Loucy (cell line): Measurements from ENCODE around the gene IL15RA.

Experiments
- H2AFZ ChIP-seq: fragments of 200-600 bp; sonication (generic); 2 replicates; pipeline ENCODE4 v1.6.0; 2016; ENCODE audit warnings: antibody characterized with exemption, mild to moderate bottlenecking, low read length, moderate library complexity
- H3F3A ChIP-seq: fragments of 200-600 bp; 2 replicates; pipeline ENCODE4 v1.6.0; 2016; ENCODE audit warnings: antibody characterized with exemption, low read depth, mild to moderate bottlenecking
- H3K27me3 ChIP-seq: fragments of 200-600 bp; sonication (generic); 2 replicates; pipeline ENCODE4 v1.6.1; 2014; ENCODE audit warnings: low read length, mild to moderate bottlenecking; ENCODE audit not compliant: insufficient read depth, poor library complexity, severe bottlenecking
- H3K36me3 ChIP-seq: fragments of 200-600 bp; sonication (generic); 2 replicates; pipeline ENCODE4 v1.6.1; 2016; ENCODE audit warnings: low read length; ENCODE audit not compliant: insufficient read depth
- H3K4me1 ChIP-seq: fragments of 200-600 bp; sonication (generic); 2 replicates; pipeline ENCODE4 v1.5.1; 2014; ENCODE audit warnings: low read length, mild to moderate bottlenecking; ENCODE audit not compliant: insufficient read depth, poor library complexity, severe bottlenecking
- H3K4me2 ChIP-seq: fragments of 200-600 bp; sonication (generic); 2 replicates; pipeline ENCODE4 v1.6.0; 2014; ENCODE audit warnings: antibody characterized with exemption, low read length, low read depth, mild to moderate bottlenecking; ENCODE audit not compliant: poor library complexity, severe bottlenecking
- H3K4me3 ChIP-seq: fragments of 200-600 bp; sonication (generic); 2 replicates; pipeline ENCODE4 v1.5.1; 2014; ENCODE audit warnings: low read length, mild to moderate bottlenecking, mixed read lengths; ENCODE audit not compliant: poor library complexity, severe bottlenecking
- H3K79me2 ChIP-seq: fragments of 200-600 bp; sonication (generic); 2 replicates; pipeline ENCODE4 v1.6.1; 2014; ENCODE audit warnings: low read length; ENCODE audit not compliant: insufficient read depth
- H3K9ac ChIP-seq: fragments of 200-600 bp; sonication (generic); 2 replicates; pipeline ENCODE4 v1.6.0; 2014; ENCODE audit warnings: mild to moderate bottlenecking, low read depth, low read length, moderate library complexity; ENCODE audit not compliant: poor library complexity, severe bottlenecking
- H3K9me2 ChIP-seq: fragments of 200-600 bp; sonication (generic); replicated peaks from 2 replicates; pipeline ENCODE4 v1.6.1; 2016; ENCODE audit warnings: low read depth, low read length, mixed read lengths
- H3K9me3 ChIP-seq: fragments of 200-600 bp; sonication (generic); 2 replicates; pipeline ENCODE4 v1.6.1; 2014; ENCODE audit warnings: mild to moderate bottlenecking, antibody characterized with exemption, low read length, low read depth; ENCODE audit not compliant: insufficient read depth
- H4K20me1 ChIP-seq: fragments of 200-600 bp; sonication (generic); 2 replicates; pipeline ENCODE4 v1.6.0; 2014; ENCODE audit warnings: antibody characterized with exemption, low read length, mild to moderate bottlenecking; ENCODE audit not compliant: insufficient read depth, poor library complexity, severe bottlenecking
- CTCF ChIP-seq: fragments of 200-600 bp; sonication (generic); conservative IDR thresholded peaks from 2 replicates; pipeline ENCODE4 v1.5.1; 2014; ENCODE audit warnings: mild to moderate bottlenecking, antibody characterized with exemption, low read length
- EZH2phosphoT487 ChIP-seq: fragments of 200-600 bp; IDR thresholded peaks from 2 replicates; pipeline ENCODE4 v1.6.1; 2018; ENCODE audit warnings: antibody characterized with exemption, mild to moderate bottlenecking, moderate library complexity, borderline replicate concordance

IL15RA gene

GRCh38 chr10:6002809-6003510 is 25.6 kb upstream of the IL15RA start:
- Histone ChIP-seq H3K4me1 (no peaks in the 10 kb centered on the region), H3K9me2 (no peaks in the 10 kb centered on the region), H3K4me2 (no peak overlapping the region), H3K79me2 (no peaks in the 10 kb centered on the region), H3K9me3 (peaks cover 2% of the 10 kb centered on the region; the same call in 1 of the 2 replicates), H2AFZ (no peak overlapping the region), H4K20me1 (no peaks in the 10 kb centered on the region), H3F3A (no peaks in the 10 kb centered on the region), H3K4me3 (no peak overlapping the region), H3K9ac (no peak overlapping the region), H3K36me3 (no peaks in the 10 kb centered on the region), H3K27me3 (no peaks in the 10 kb centered on the region)
- no peak for TF ChIP-seq EZH2phosphoT487
- TF ChIP-seq CTCF, result no peak

- Histone ChIP-seq H3F3A (no peaks in the 10 kb centered on the region), H3K9ac (no peak overlapping the region), H2AFZ (no peak overlapping the region), H3K4me2 (no peak overlapping the region), H3K4me1 (no peaks in the 10 kb centered on the region), H3K27me3 (no peaks in the 10 kb centered on the region), H3K79me2 (no peaks in the 10 kb centered on the region), H3K36me3 (no peaks in the 10 kb centered on the region), H3K9me2 (no peaks in the 10 kb centered on the region), H4K20me1 (no peaks in the 10 kb centered on the region), H3K9me3 (no peaks in the 10 kb centered on the region), H3K4me3 (no peak overlapping the region)
- TF ChIP-seq CTCF (no peak), EZH2phosphoT487 (no peak)
Measured at GRCh38 chr10:5999440-6000165, 22.3 kb upstream of the IL15RA start.

GRCh38 chr10:5996696-5997095 is 19.4 kb upstream of the IL15RA start:
- H3K4me3 ChIP-seq, result no peak overlapping the region
- H3K4me1 ChIP-seq, result no peaks in the 10 kb centered on the region
- peaks cover 3% of the 10 kb centered on the region; the same call in 1 of the 2 replicates for H3K9me3 ChIP-seq
- H3K9me2 ChIP-seq, result no peaks in the 10 kb centered on the region
- H3K79me2 ChIP-seq, result no peaks in the 10 kb centered on the region
- H3K36me3 ChIP-seq, result no peaks in the 10 kb centered on the region
- no peak overlapping the region for H2AFZ ChIP-seq
- TF ChIP-seq EZH2phosphoT487 (no peak), CTCF (no peak)
- no peaks in the 10 kb centered on the region for H3F3A ChIP-seq
- H4K20me1 ChIP-seq, result no peaks in the 10 kb centered on the region
- peaks cover 4% of the 10 kb centered on the region for H3K27me3 ChIP-seq
- H3K4me2 ChIP-seq, result no peak overlapping the region
- H3K9ac ChIP-seq, result no peak overlapping the region
